GM18498 (cell line): ENCODE measurements around the gene FFAR1.
A peak's percentile ranks its signal among the peaks of the same experiment; 100 is the strongest.

Source experiments
- ATAC-seq: cut with Tn5 transposase; IDR thresholded peaks from one replicate; pipeline ENCODE4 v1.9.1; 2021; ENCODE audit warnings: mild to moderate bottlenecking, moderate library complexity; ENCODE audit not compliant: unreplicated experiment

FFAR1 gene, protein sequence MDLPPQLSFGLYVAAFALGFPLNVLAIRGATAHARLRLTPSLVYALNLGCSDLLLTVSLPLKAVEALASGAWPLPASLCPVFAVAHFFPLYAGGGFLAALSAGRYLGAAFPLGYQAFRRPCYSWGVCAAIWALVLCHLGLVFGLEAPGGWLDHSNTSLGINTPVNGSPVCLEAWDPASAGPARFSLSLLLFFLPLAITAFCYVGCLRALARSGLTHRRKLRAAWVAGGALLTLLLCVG (N-terminal part only)

GRCh38 chr19:35347171-35347929 is at the start of gene FFAR1:
TSS of gene FFAR1 (plus strand) at chr19:35347902. CDS start at chr19:35351552, 3,650 bp downstream.
- ATAC-seq, result peak; percentile 63

DNA sequence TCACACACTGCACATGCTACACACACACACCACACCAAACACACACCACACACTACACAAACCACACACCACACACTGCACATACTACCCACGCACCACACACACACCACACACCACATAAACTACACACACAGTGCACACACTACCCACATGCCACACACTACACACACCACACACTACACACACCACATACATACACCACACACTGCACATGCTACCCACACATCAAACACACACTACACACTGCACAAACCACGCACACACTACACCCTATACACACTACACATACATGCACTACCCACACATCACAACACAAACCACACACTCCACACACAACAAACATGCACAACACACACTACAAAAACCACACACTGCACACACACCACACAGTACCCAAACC is 49.8 kb upstream of the FFAR1 start:
- ATAC-seq, result no peak

GRCh38 chr19:35298561-35298972 is 49.1 kb upstream of the FFAR1 start:
- ATAC-seq, result no peak

GRCh38 chr19:35299523-35300338 is 48.0 kb upstream of the FFAR1 start:
- ATAC-seq, result no peak

GRCh38 chr19:35300339-35300649 is 47.4 kb upstream of the FFAR1 start:
- ATAC-seq, result no peak

GRCh38 chr19:35301961-35302360 is 45.7 kb upstream of the FFAR1 start:
- no peak for ATAC-seq

DNA sequence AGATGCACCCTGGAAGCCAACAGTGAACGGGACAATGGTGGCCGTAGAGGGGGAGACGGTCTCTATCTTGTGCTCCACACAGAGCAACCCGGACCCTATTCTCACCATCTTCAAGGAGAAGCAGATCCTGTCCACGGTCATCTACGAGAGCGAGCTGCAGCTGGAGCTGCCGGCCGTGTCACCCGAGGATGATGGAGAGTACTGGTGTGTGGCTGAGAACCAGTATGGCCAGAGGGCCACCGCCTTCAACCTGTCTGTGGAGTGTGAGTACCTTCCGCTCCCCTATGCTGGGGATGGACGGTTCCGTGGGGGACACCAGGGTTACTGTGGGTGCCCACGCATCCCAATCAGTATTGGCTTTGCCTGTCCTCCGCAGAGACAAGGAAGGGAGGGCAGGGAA is 45.3 kb upstream of the FFAR1 start:
- ATAC-seq, result no peak

DNA sequence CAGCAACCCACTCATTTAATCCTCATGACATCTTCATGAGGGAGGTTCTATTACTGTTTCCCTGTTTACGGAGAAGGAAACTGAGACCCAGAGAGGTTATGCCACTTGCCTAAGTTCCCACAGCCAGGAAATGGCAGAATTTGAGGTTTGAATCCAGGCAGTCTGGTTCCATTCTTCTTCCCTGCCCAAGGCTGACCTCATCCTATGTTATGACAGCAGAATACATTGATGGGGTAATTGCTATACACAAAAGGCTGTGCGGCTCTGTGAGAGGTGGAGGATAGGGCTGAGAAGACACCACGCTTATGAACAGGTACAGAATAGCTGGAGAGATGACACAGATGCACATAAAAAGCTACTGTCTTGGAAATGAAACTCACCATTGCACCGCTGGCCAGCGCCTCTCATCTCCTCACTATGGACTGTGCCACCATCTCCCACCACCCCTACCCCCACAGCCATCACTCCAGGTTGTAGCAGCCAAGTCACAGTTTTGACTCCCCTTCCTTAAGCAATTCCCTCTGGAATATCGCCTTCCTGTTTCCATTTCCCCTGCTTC is 44.3 kb upstream of the FFAR1 start:
- ATAC-seq, result no peak

GRCh38 chr19:35304036-35304435 is 43.7 kb upstream of the FFAR1 start:
- ATAC-seq, result no peak

GRCh38 chr19:35305181-35305580 is 42.5 kb upstream of the FFAR1 start:
- ATAC-seq, result no peak

DNA sequence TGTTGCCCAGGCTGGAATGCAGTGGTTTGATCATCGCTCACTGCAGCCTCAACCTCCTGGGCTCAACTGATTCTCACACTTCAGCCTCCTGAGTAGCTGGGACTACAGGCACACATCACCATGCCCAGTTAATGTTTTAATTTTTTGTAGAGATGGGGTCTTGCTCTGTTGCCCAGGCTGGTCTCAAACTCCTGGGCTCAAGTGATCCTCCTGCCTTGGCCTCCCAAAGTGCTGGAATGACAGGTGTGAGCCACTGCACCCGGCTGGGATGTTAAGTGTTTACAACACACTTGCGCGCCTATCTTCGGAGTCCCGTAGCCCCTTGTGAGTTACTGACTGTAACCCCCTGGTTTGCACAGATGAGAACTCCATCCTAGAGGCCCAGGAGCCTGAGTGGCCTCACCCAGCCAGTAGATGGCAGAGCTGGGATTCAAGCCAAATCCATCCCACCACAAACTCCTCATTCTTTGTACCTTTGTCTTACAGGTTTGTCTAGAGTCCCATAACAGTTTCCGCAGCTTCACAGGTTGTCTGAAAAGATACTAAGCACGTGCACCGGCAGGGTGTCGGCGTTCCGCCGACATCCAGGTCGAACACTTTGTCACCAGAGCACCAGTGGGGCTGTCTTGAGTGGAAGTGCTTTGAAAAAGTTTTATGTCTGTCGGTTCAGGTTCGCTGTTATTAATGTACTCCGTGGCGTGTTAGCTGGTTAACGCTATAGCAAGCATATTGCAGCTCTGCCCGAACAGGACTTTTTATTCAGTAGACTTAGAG is 41.0 kb upstream of the FFAR1 start:
- ATAC-seq, result no peak

DNA sequence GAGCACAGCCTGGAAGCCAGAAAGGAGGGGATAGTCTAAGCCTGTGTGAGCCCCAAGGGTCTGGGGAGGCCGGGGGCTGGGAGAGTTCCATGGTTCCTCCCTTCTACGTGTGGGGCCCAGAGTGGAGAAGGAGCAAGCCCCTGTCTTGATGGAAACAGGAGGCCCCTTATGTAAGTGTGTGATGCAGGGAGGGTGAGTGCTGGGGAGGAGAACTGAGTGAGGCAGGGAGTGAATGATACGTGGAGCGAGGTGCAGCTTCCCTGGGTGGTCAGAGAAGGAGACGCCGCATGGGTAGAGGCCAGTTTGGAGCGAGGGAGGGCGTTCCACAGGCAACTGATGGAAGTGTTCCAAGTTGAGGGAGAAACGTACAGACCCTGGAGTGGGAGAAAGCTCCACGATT is 39.8 kb upstream of the FFAR1 start:
- ATAC-seq, result no peak

DNA sequence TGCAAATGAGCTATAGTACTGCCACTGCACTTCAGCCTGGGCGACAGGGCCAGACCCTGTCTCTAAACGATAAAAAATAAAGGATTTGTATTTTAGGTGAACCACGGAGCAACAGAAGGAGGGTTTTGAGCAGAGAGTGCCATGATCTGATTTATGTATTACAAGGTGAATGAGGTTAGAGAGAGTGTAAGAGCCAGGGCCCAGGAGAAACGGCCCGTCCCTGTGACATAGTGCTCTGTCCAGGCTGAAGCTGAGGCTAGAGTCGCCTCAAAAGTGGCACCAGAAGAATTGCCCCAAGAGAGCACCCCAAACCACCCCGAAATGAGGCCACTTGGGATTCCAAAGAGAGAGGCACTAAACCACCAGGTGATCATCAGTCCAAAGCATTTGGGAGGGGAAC is 38.8 kb upstream of the FFAR1 start:
- no peak for ATAC-seq

- ATAC-seq, result no peak
These were observed 38.0 kb upstream of the FFAR1 start for GRCh38 chr19:35309481-35310279.

DNA sequence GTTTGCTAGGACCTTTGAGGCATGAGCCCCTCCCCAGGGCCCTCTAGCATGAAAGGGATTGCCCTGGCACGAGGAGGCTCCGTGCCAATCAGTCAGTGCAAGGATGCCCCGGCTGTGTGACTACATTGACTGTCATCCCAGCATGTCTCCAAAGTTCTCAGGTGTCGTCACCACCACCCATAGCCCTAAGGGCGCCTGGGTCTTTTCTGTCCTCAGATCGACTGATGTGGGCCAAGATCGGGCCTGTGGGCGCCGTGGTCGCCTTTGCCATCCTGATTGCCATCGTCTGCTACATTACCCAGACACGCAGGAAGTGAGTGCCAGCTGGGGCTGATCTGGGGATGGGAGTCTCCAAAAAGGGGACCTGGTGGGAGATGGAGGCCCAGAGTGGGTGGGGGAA is 37.4 kb upstream of the FFAR1 start:
- ATAC-seq, result no peak

GRCh38 chr19:35310811-35311465 is 36.8 kb upstream of the FFAR1 start:
- ATAC-seq, result no peak

- no peak for ATAC-seq
These were observed 35.6 kb upstream of the FFAR1 start for GRCh38 chr19:35311901-35312665.

- no peak for ATAC-seq
These were observed 34.1 kb upstream of the FFAR1 start for GRCh38 chr19:35313587-35313986.

- ATAC-seq, result no peak
These were observed 33.7 kb upstream of the FFAR1 start for GRCh38 chr19:35314031-35314430.
